ENCODE data around the gene POLG.

DNA sequence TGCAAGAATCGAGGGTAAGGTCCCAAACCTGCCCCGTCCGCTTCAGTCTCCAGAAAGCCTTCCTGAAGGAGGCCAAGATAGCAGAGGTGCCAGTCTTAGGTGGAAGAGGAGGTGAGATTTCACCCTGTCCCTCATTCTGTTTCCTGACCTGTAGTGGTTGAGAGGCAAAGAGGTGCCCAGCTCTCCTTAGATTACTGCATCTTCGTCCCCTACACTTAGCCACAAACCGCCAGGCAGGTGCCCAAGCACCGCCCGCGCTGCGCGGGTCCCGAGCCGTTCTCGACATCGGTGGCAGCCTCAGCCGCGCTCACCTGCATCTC, 23.8 kb upstream of the POLG start:
- TF ChIP-seq, protein P1, sequence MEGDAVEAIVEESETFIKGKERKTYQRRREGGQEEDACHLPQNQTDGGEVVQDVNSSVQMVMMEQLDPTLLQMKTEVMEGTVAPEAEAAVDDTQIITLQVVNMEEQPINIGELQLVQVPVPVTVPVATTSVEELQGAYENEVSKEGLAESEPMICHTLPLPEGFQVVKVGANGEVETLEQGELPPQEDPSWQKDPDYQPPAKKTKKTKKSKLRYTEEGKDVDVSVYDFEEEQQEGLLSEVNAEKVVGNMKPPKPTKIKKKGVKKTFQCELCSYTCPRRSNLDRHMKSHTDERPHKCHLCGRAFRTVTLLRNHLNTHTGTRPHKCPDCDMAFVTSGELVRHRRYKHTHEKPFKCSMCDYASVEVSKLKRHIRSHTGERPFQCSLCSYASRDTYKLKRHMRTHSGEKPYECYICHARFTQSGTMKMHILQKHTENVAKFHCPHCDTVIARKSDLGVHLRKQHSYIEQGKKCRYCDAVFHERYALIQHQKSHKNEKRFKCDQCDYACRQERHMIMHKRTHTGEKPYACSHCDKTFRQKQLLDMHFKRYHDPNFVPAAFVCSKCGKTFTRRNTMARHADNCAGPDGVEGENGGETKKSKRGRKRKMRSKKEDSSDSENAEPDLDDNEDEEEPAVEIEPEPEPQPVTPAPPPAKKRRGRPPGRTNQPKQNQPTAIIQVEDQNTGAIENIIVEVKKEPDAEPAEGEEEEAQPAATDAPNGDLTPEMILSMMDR (IDR thresholded peaks at IDR 0.05), result no peak
- no peak for TF ChIP-seq POLR2A (IDR thresholded peaks at IDR 0.05)

Measured in uterus (tissue), 2 donors.